Spleen (tissue), 11 donors: ENCODE measurements around the gene STOML2. TPM values are rescaled to one million over a fixed set of nuclear protein-coding genes. Genes with fewer than 3 reads are reported as not detected.

Experiments
- DNase-seq: peaks from one replicate; pipeline ENCODE4 v3.0.0-alpha.2; 2020
- H3K27ac ChIP-seq, 8 donors: fragments of 200-600 bp; sonication (generic) in 7 of 8; 1 replicate in 4 of 8; 2 replicates in 4 of 8; pipeline versions ENCODE4 v1.5.0 to v1.8.0; 2016 to 2021; ENCODE audit warnings: inconsistent platforms in 4 of 8, mild to moderate bottlenecking in 4 of 8, moderate library complexity in 1 of 8
- H3K27me3 ChIP-seq, 7 donors: fragments of 200-600 bp; sonication (generic) in 6 of 7; replicated peaks in 1 of 7; 1 replicate in 4 of 7; 2 replicates in 3 of 7; pipeline versions ENCODE4 v1.5.0 to v1.8.0; 2016 to 2021; ENCODE audit warnings: inconsistent platforms in 3 of 7, mild to moderate bottlenecking in 1 of 7
- H3K36me3 ChIP-seq, 6 donors: fragments of 200-600 bp; sonication (generic) in 5 of 6; 1 replicate in 4 of 6; 2 replicates in 2 of 6; pipeline versions ENCODE4 v1.5.0 to v1.8.0; 2016 to 2021; ENCODE audit warnings: inconsistent platforms in 2 of 6
- H3K4me1 ChIP-seq, 6 donors: fragments of 200-600 bp; sonication (generic) in 5 of 6; 1 replicate in 3 of 6; 2 replicates in 3 of 6; pipeline versions ENCODE4 v1.5.0 to v1.8.0; 2016 to 2021; ENCODE audit warnings: inconsistent platforms in 3 of 6
- H3K4me3 ChIP-seq, 8 donors: fragments of 200-600 bp; sonication (generic) in 7 of 8; 1 replicate in 4 of 8; 2 replicates in 4 of 8; pipeline versions ENCODE4 v1.5.0 to v1.8.0; 2016 to 2021; ENCODE audit warnings: inconsistent platforms in 4 of 8, mild to moderate bottlenecking in 4 of 8, moderate library complexity in 2 of 8
- H3K9me3 ChIP-seq, 8 donors: fragments of 200-600 bp; sonication (generic) in 7 of 8; 1 replicate in 4 of 8; 2 replicates in 4 of 8; pipeline versions ENCODE4 v1.5.0 to v1.8.0; 2016 to 2021; ENCODE audit warnings: inconsistent platforms in 4 of 8
- POLR2A ChIP-seq, 3 donors: fragments of 450-650 bp; IDR thresholded peaks; one replicate each; pipeline ENCODE4 v1.5.1; 2017; ENCODE audit warnings: antibody characterized with exemption in 3 of 3, mild to moderate bottlenecking in 1 of 3
- POLR2AphosphoS5 ChIP-seq, 3 donors: sonication (generic); formaldehyde crosslinking; IDR thresholded peaks; one replicate each; pipeline ENCODE4 v1.5.1; 2017; ENCODE audit warnings: antibody characterized with exemption in 3 of 3
- WGBS, 5 donors: extraction: QIAGEN DNeasy Blood & Tissue Kit in 3 of 5; methylation state at CpG; one replicate each; pipeline versions ENCODE4 v1.1.5 to v1.1.7; 2013 to 2018; 5-methylcytosine and 5-hydroxymethylcytosine counted together
- intact Hi-C: fragments of 100-400 bp; cut with DNase I; formaldehyde crosslinking; loops from one replicate; pipeline ENCODE4 v1.15.0; 2023; ENCODE audit warnings: low total_unique reads
- polyA plus RNA-seq, 3 donors: library from polyadenylated mRNA; stranded (reverse); fragments of 200-250 nt; gene quantifications; one replicate each; pipeline ENCODE4 v1.2.1, GENCODE V29; 2013
- total RNA-seq, 7 donors: library from RNA; depleted of rRNA in 3 of 7; stranded (reverse); fragments of >200 nt in 3 of 7; fragmentation: NEBNext Ultra II Directional in 4 of 7; extraction: Animal tissue kit (Norgen Biotek cat#: 25700) in 4 of 7; gene quantifications; one replicate each; pipeline versions ENCODE4 v1.1.0 to v1.2.1, GENCODE V29; 2016 to 2021
- TF ChIP-seq, protein P1 (sequence below), 11 experiments: fragments of 200-600 bp in 7 of 11; fragments of 450-650 bp in 4 of 11; sonication (generic) in 4 of 11; IDR thresholded peaks in 8 of 11; conservative IDR thresholded peaks in 3 of 11; 1 replicate in 7 of 11; 2 replicates in 4 of 11; pipeline versions ENCODE4 v1.4.0 to v1.8.0; 2016 to 2021; ENCODE audit warnings: antibody characterized with exemption in 11 of 11, inconsistent platforms in 4 of 11, mild to moderate bottlenecking in 1 of 11
- donor health status: healthy with polysubstance abuse.
- donor health status: DM: no; HTN: no; CAD: no; lungs with moderate emphysema.
- donor health status: DM: no; HTN: no; CAD: no.
- donor health status: Bipolar disorder and iron deficiency.
- donor health status: healthy.
- donor health status: DM: no; HTN: no; CAD: no.
- donor health status: DM: yes; HTN: yes; CAD: no.

The STOML2 gene
- total and polyA plus RNA-seq, 10 donors = 54.2 to 80.7 (median 59.6) TPM

DNA sequence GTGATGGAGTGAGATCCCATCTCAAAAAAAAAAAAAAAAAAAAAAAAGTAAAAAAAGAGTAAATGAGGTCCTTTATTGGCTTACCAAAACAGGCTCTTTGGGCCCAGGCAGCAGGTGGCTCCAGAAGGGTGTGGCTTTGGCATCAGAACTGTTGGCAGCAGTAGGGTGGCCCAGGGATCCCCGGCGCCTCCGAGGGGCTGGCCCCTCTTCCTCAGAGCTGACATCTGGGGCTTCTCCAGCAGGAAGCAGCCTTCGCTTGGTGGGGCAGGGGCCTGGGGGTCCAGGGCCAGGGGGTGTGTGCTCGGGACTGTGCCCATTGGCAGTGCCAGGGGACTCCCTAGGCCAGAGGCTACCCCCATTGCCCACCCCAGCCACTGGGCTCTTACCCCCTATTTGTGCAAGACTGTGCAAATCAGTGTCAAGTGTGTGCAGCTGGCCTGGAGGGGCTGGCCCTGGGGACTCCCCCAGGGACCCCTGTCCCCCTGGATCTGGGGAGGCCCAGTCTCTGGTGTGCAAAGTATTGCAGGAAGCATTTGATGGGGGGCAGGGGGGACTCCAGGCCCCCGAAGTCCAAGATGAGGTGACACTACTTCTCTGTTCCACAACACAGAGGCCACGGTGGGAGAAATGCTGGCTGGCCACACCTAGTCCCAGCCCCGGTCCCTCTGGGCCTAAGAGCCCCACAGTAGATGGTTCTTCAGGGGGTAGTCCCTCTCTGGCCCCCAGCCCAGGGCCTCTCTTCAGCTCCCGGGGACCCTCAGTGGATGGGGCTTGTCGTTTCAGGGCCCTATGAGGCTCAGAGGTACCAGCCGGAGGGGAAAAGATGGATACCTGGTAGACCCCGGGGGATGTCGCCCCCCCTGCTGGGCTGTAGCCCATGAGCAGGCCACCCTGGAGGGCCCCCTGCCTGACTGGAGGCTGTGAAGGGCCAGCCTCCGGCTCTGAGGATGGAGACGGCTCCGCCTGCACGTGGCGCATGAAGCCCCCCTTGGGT is 4.7 kb upstream of the STOML2 start:
- WGBS, 5 donors = 76 to 86% (median 84%) methylated on average over 13 to 18 of the region's 18 CpGs
- intact Hi-C loops = no loop called here
- H3K36me3 ChIP-seq = peaks cover 0 to 61% (median 45%) of the 10 kb centered on the region in 6 donors
- H3K9me3 ChIP-seq = no peaks in the 10 kb centered on the region
- H3K27me3 ChIP-seq = no peaks in the 10 kb centered on the region
- H3K4me1 ChIP-seq = peaks cover 21 to 60% (median 44%) of the 10 kb centered on the region in 6 donors
- DNase-seq = no peak
- peak overlapping the region in 1 of 8 donors; percentile 2 for H3K27ac ChIP-seq
- no peak overlapping the region for H3K4me3 ChIP-seq
- peak in 1 of 3 donors; percentile 13 for TF ChIP-seq POLR2AphosphoS5 (IDR thresholded peaks at IDR 0.05)
- TF ChIP-seq POLR2A (IDR thresholded peaks at IDR 0.05) = no peak

DNA sequence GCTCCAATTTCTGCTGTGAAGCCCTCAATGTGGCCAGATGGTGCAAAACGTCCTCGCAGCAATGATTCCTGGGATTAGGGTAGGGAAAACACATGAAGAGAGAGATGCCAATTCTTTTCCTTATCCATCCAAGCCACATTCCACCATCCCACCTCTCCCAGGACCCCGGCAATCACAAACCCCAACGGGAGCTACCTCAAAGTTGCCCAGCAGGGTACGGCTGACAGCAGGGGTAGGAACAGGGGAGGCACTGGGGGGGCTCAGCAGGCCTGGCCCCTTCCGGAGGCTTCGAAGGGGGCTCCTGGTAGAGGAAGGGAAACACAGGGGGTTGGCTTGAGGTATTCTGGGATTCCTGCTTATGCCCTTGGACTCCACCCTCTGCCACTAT is 3.4 kb upstream of the STOML2 start:
- no peak for TF ChIP-seq POLR2AphosphoS5 (IDR thresholded peaks at IDR 0.05)
- no peak for TF ChIP-seq POLR2A (IDR thresholded peaks at IDR 0.05)
- TF ChIP-seq, protein P1, sequence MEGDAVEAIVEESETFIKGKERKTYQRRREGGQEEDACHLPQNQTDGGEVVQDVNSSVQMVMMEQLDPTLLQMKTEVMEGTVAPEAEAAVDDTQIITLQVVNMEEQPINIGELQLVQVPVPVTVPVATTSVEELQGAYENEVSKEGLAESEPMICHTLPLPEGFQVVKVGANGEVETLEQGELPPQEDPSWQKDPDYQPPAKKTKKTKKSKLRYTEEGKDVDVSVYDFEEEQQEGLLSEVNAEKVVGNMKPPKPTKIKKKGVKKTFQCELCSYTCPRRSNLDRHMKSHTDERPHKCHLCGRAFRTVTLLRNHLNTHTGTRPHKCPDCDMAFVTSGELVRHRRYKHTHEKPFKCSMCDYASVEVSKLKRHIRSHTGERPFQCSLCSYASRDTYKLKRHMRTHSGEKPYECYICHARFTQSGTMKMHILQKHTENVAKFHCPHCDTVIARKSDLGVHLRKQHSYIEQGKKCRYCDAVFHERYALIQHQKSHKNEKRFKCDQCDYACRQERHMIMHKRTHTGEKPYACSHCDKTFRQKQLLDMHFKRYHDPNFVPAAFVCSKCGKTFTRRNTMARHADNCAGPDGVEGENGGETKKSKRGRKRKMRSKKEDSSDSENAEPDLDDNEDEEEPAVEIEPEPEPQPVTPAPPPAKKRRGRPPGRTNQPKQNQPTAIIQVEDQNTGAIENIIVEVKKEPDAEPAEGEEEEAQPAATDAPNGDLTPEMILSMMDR (IDR thresholded peaks at IDR 0.05 in 8 of 11, conservative IDR thresholded peaks at IDR 0.05 in 3 of 11) = no peak
- DNase-seq = no peak
- no peak overlapping the region for H3K27ac ChIP-seq
- H3K4me1 ChIP-seq = peaks cover 23 to 60% (median 46%) of the 10 kb centered on the region in 6 donors
- H3K4me3 ChIP-seq = no peak overlapping the region
- 90 to 96% (median 93%) methylated on average over 7 of the region's 7 CpGs for WGBS, 5 donors
- intact Hi-C loops = no loop called here
- no peaks in the 10 kb centered on the region for H3K9me3 ChIP-seq
- peaks cover 0 to 65% (median 47%) of the 10 kb centered on the region in 6 donors for H3K36me3 ChIP-seq
- no peaks in the 10 kb centered on the region for H3K27me3 ChIP-seq

DNA sequence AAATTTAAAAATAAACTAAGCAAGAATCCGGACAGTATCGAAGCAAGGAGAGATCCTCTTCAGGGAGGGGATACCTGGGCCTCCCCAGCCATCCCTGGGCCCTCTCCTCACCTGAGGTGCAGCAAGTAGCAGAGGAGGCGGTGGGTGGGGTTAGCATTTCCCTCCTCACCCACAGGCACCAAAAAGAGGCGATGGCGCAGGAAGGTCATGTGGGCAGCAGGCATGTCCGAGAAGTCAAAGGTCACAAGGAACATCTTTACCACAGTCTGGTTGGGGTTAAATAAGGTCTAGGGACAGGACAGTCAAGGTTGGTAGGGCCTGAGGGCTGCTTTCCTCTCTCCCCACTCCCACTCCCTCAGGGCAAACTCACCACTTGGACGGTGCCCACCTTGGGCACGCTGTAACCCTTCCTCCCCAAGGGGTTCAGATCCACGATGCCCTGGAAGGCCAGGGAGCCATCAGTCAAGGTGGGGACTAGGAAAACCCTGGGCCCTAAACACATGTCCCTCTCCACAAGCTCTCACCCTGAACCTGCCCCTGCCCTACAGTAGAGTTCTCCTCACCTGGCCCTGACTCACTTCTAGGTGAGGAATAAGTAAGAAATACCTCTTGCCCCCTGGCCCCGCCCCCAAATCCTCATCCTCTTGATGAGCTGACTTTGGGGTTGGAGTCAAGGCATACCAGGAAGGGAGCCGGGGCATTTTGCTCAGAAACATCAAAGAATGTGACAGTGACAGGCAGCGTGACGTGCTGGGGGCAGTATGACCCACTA is 2.8 kb upstream of the STOML2 start:
- WGBS, 5 donors = 90 to 95% (median 92%) methylated on average over 13 of the region's 13 CpGs
- no peaks in the 10 kb centered on the region for H3K27me3 ChIP-seq
- TF ChIP-seq, protein P1 (IDR thresholded peaks at IDR 0.05 in 8 of 11, conservative IDR thresholded peaks at IDR 0.05 in 3 of 11) = no peak
- no peak for TF ChIP-seq POLR2AphosphoS5 (IDR thresholded peaks at IDR 0.05)
- no peak for TF ChIP-seq POLR2A (IDR thresholded peaks at IDR 0.05)
- H3K4me3 ChIP-seq = no peak overlapping the region
- H3K9me3 ChIP-seq = no peaks in the 10 kb centered on the region
- no peak for DNase-seq
- intact Hi-C loops = no loop called here
- peaks cover 21 to 60% (median 44%) of the 10 kb centered on the region in 6 donors for H3K4me1 ChIP-seq
- no peak overlapping the region for H3K27ac ChIP-seq
- peaks cover 0 to 71% (median 53%) of the 10 kb centered on the region in 6 donors for H3K36me3 ChIP-seq

DNA sequence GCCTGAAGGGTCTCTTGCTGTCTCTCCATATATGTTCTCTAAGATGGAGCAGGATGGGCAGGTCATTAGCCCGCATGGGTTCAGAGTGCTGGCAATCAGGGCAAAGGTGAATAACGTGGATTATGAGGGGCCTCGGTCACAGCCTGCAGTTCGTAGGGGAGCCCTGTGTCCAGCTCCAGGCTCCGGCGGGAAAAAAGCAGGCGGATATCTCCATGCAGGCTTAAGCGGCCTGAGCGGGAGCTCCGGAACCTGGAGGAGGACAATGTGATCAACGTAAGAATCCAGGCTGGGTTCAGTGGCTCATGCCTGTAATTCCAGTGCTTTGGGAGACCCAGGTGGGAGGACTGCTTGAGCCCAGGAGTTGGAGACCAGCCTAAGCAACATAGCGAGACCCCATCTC is 2.2 kb upstream of the STOML2 start:
- Histone ChIP-seq H3K36me3 (peaks cover 0 to 77% (median 59%) of the 10 kb centered on the region in 6 donors), H3K4me1 (peaks cover 17 to 57% (median 38%) of the 10 kb centered on the region in 6 donors), H3K9me3 (no peaks in the 10 kb centered on the region), H3K27ac (no peak overlapping the region), H3K4me3 (no peak overlapping the region), H3K27me3 (no peaks in the 10 kb centered on the region)
- TF ChIP-seq POLR2AphosphoS5 (IDR thresholded peaks at IDR 0.05) (no peak), POLR2A (IDR thresholded peaks at IDR 0.05) (no peak)
- TF ChIP-seq, protein P1 (IDR thresholded peaks at IDR 0.05 in 8 of 11, conservative IDR thresholded peaks at IDR 0.05 in 3 of 11) = no peak
- 86 to 95% (median 94%) methylated on average over 12 of the region's 12 CpGs for WGBS, 5 donors
- intact Hi-C loops = no loop called here
- no peak for DNase-seq
